Gastroesophageal sphincter (tissue), 4 donors: ENCODE data around the gene SNX33. TPM values are rescaled to one million over a fixed set of nuclear protein-coding genes. Genes with fewer than 3 reads are reported as not detected.
A peak's percentile ranks its signal among the peaks of the same experiment; 100 is the strongest.
"Not testable (repeated sequence)": the region's sequence is repeated elsewhere in the genome, so short reads cannot be mapped to it uniquely, and the experiment has no call there.

ENCODE experiments used
- ATAC-seq: fragments of 150-250 bp; one replicate; pipeline ENCODE4 v1.9.1; 2016; ENCODE audit warnings: mild to moderate bottlenecking, moderate library complexity
- H3K27ac ChIP-seq, 4 donors: fragments of 200-600 bp; sonication (generic) in 3 of 4; 1 replicate in 3 of 4; 2 replicates in 1 of 4; pipeline ENCODE4 v1.5.1; 2016 to 2019
- H3K27me3 ChIP-seq: fragments of 200-600 bp; sonication (generic); one replicate; pipeline ENCODE4 v1.5.1; 2019
- H3K36me3 ChIP-seq, 2 donors: fragments of 200-600 bp; sonication (generic); one replicate each; pipeline ENCODE4 v1.5.1; 2019; ENCODE audit warnings: control low read depth in 1 of 2
- H3K4me1 ChIP-seq, 3 donors: fragments of 200-600 bp; sonication (generic); 1 replicate in 2 of 3; 2 replicates in 1 of 3; pipeline ENCODE4 v1.5.1; 2016 to 2019; ENCODE audit warnings: control low read depth in 2 of 3
- H3K4me3 ChIP-seq, 2 donors: fragments of 200-600 bp; sonication (generic); one replicate each; pipeline ENCODE4 v1.5.1; 2019; ENCODE audit warnings: mild to moderate bottlenecking in 1 of 2, moderate library complexity in 1 of 2
- H3K9me3 ChIP-seq, 3 donors: fragments of 200-600 bp; sonication (generic); one replicate each; pipeline ENCODE4 v1.5.1; 2017 to 2019; ENCODE audit warnings: control low read depth in 2 of 3
- CTCF ChIP-seq, 4 experiments: fragments of 200-600 bp in 2 of 4; fragments of 450-650 bp in 2 of 4; sonication (generic) in 1 of 4; IDR thresholded peaks; one replicate each; pipeline ENCODE4 v1.5.1; 2017 to 2019; ENCODE audit warnings: antibody characterized with exemption in 4 of 4, mild to moderate bottlenecking in 2 of 4, moderate library complexity in 2 of 4
- EP300 ChIP-seq: sonication (generic); formaldehyde crosslinking; IDR thresholded peaks from one replicate; pipeline ENCODE4 v1.6.1; 2017; ENCODE audit warnings: antibody characterized with exemption, mild to moderate bottlenecking
- POLR2A ChIP-seq, 2 donors: fragments of 450-650 bp; IDR thresholded peaks; one replicate each; pipeline ENCODE4 v1.6.1; 2017; ENCODE audit warnings: antibody characterized with exemption in 2 of 2, mild to moderate bottlenecking in 2 of 2, moderate library complexity in 1 of 2
- POLR2AphosphoS5 ChIP-seq: sonication (generic); formaldehyde crosslinking; IDR thresholded peaks from one replicate; pipeline ENCODE4 v1.6.1; 2017; ENCODE audit warnings: antibody characterized with exemption
- WGBS, 2 donors: methylation state at CpG; one replicate each; pipeline ENCODE4 v1.1.5; 2018; ENCODE audit warnings: low coverage in 1 of 2; 5-methylcytosine and 5-hydroxymethylcytosine counted together
- total RNA-seq, 4 donors: library from RNA; depleted of rRNA; stranded (reverse); fragments of >200 nt; gene quantifications; one replicate each; pipeline ENCODE4 v1.1.0, GENCODE V29; 2016

The SNX33 gene
- total RNA-seq, 4 donors from 2014 or later, result 32.8 to 51.5 (median 41.2) TPM

GRCh38 chr15:75696311-75696720 lies 48.6 kb downstream of the SNX33 start:
- Histone ChIP-seq H3K9me3 (no peaks in the 10 kb centered on the region), H3K36me3 (peaks cover 0 to 15% of the 10 kb centered on the region in 2 donors), H3K27ac (peak overlapping the region; percentile 86 to 98 (median 94)), H3K27me3 (no peaks in the 10 kb centered on the region), H3K4me1 (peaks cover 12 to 92% (median 76%) of the 10 kb centered on the region in 3 donors), H3K4me3 (no peak overlapping the region)
- peak; percentile 20 for ATAC-seq
- WGBS, 2 donors, result 35% methylated on average over 6 of the region's 14 CpGs; no CpG with 5 or more reads in 1 of the 2 donors
- TF ChIP-seq CTCF (IDR thresholded peaks at IDR 0.05) (no peak), EP300 (no peak), POLR2A (IDR thresholded peaks at IDR 0.05) (no peak), POLR2AphosphoS5 (peak; percentile 80)

GRCh38 chr15:75696854-75697259 lies 49.1 kb downstream of the SNX33 start:
- 20 to 45% methylated on average over 1 to 4 of the region's 11 CpGs for WGBS, 2 donors
- Histone ChIP-seq H3K4me3 (peak overlapping the region in 1 of 2 donors; percentile 9), H3K9me3 (no peaks in the 10 kb centered on the region), H3K27ac (peak overlapping the region; percentile 86 to 98 (median 94)), H3K4me1 (peaks cover 12 to 97% (median 82%) of the 10 kb centered on the region in 3 donors), H3K27me3 (no peaks in the 10 kb centered on the region), H3K36me3 (peaks cover 0 to 9% of the 10 kb centered on the region in 2 donors)
- peak in 1 of 2 donors; percentile 4 for TF ChIP-seq POLR2A (IDR thresholded peaks at IDR 0.05)
- TF ChIP-seq EP300, result no peak
- TF ChIP-seq POLR2AphosphoS5, result no peak
- no peak for ATAC-seq

GRCh38 chr15:75697523-75697922 lies 49.8 kb downstream of the SNX33 start:
- ATAC-seq, result peak; percentile 49
- WGBS, 2 donors, result 34% methylated on average over 4 of the region's 7 CpGs; no CpG with 5 or more reads in 1 of the 2 donors

GRCh38 chr15:75697974-75698747 lies 50.4 kb downstream of the SNX33 start:
- H3K27ac ChIP-seq, result peak overlapping the region; percentile 86 to 98 (median 94)
- WGBS, 2 donors, result 60% methylated on average over 7 of the region's 21 CpGs; no CpG with 5 or more reads in 1 of the 2 donors

More at GRCh38 chr15:75697523-75697922, 49.8 kb downstream of the SNX33 start:
- peak overlapping the region in 1 of 2 donors; percentile 9 for H3K4me3 ChIP-seq
- H3K4me1 ChIP-seq, result peaks cover 14 to 97% (median 87%) of the 10 kb centered on the region in 3 donors
- no peak for TF ChIP-seq POLR2A (IDR thresholded peaks at IDR 0.05)
- peak; percentile 81 for TF ChIP-seq EP300
- peak; percentile 66 for TF ChIP-seq POLR2AphosphoS5
- H3K36me3 ChIP-seq, result peaks cover 0 to 3% of the 10 kb centered on the region in 2 donors
- peak overlapping the region; percentile 86 to 98 (median 94) for H3K27ac ChIP-seq
- no peaks in the 10 kb centered on the region for H3K9me3 ChIP-seq
- no peaks in the 10 kb centered on the region for H3K27me3 ChIP-seq

GRCh38 chr15:75699517-75699916 lies 51.8 kb downstream of the SNX33 start:
- not testable (repeated sequence) for H3K4me3 ChIP-seq, H3K27me3 ChIP-seq, H3K9me3 ChIP-seq, H3K36me3 ChIP-seq, ATAC-seq
- Histone ChIP-seq H3K27ac (peak overlapping the region; percentile 86 to 98 (median 94)), H3K4me1 (peaks cover 14 to 87% (median 80%) of the 10 kb centered on the region in 3 donors)
- WGBS, 2 donors, result no CpG with 5 or more reads among the region's 7 CpGs

More at GRCh38 chr15:75697974-75698747, 50.4 kb downstream of the SNX33 start:
- H3K9me3 ChIP-seq, ATAC-seq, H3K36me3 ChIP-seq, H3K27me3 ChIP-seq: not testable (repeated sequence)
- Histone ChIP-seq H3K4me3 (peak overlapping the region in 1 of 2 donors; percentile 2), H3K4me1 (peaks cover 14 to 95% (median 88%) of the 10 kb centered on the region in 3 donors)

GRCh38 chr15:75699961-75700874 lies 52.5 kb downstream of the SNX33 start:
- not testable (repeated sequence) for H3K9me3 ChIP-seq, H3K36me3 ChIP-seq, H3K27me3 ChIP-seq
- Histone ChIP-seq H3K4me3 (peak overlapping the region in 1 of 2 donors; percentile 1), H3K4me1 (peaks cover 14 to 87% (median 80%) of the 10 kb centered on the region in 3 donors), H3K27ac (peak overlapping the region; percentile 86 to 98 (median 94))
- WGBS, 2 donors, result no CpG with 5 or more reads among the region's 17 CpGs
- ATAC-seq, result peak; percentile 39

GRCh38 chr15:75701071-75702003 lies 53.6 kb downstream of the SNX33 start:
- 80% methylated on average over 1 of the region's 13 CpGs; no CpG with 5 or more reads in 1 of the 2 donors for WGBS, 2 donors
- ATAC-seq, H3K27me3 ChIP-seq, H3K9me3 ChIP-seq, H3K36me3 ChIP-seq, H3K4me3 ChIP-seq: not testable (repeated sequence)
- peak overlapping the region; percentile 76 to 98 (median 94) for H3K27ac ChIP-seq
- peaks cover 14 to 87% (median 71%) of the 10 kb centered on the region in 3 donors for H3K4me1 ChIP-seq
